PC-3 (cell line): Measurements from ENCODE around the gene PRKAR1A. TPM values are rescaled to one million over a fixed set of nuclear protein-coding genes. Genes with fewer than 3 reads are reported as not detected.

Experiments used
- ATAC-seq: fragments of 200-7000 bp; cut with Tn5 transposase; 2 replicates; pipeline ENCODE4 v1.9.1; 2020; ENCODE audit warnings: mild to moderate bottlenecking, moderate library complexity
- BruUV-seq: library from RNA; stranded (reverse); fragments of 400-500 nt; replicated peaks from 2 replicates; lab custom pipeline; 2021; lab: Mats Ljungman, UMichigan
- CTCF ChIA-PET: fragments of 300-600 bp; sonication (Branson Sonifier 250); formaldehyde crosslinking; loops from one replicate; lab custom pipeline; 2022; ENCODE audit warnings: antibody characterized with exemption; lab: Charles Lee
- POLR2A ChIA-PET: fragments of 300-600 bp; sonication (Branson Sonifier 250); formaldehyde crosslinking; loops from one replicate; lab custom pipeline; 2022; ENCODE audit warnings: antibody characterized with exemption; ENCODE audit not compliant: unreplicated experiment; lab: Charles Lee
- DNase-seq: peaks from one replicate; pipeline ENCODE4 v3.0.0-alpha.2; 2015
- H2AFZ ChIP-seq: fragments of 300-600 bp; sonication (generic); 2 replicates; pipeline ENCODE4 v1.6.0; 2016; ENCODE audit warnings: antibody characterized with exemption, low read length
- H3F3A ChIP-seq: fragments of 300-600 bp; sonication (generic); one replicate; pipeline ENCODE4 v1.6.0; 2017; ENCODE audit warnings: antibody characterized with exemption, low read length, control low read depth, mild to moderate bottlenecking; ENCODE audit not compliant: unreplicated experiment
- H3K27ac ChIP-seq: fragments of 300-600 bp; sonication (generic); 2 replicates; pipeline ENCODE4 v1.5.1; 2016; ENCODE audit warnings: mild to moderate bottlenecking, low read length
- H3K27me3 ChIP-seq: fragments of 300-600 bp; sonication (generic); 2 replicates; pipeline ENCODE4 v1.6.1; 2016; ENCODE audit warnings: low read length, mixed read lengths
- H3K36me3 ChIP-seq: fragments of 300-600 bp; sonication (generic); 2 replicates; pipeline ENCODE4 v1.6.1; 2016; ENCODE audit warnings: low read depth, mixed run types, low read length, mixed read lengths
- H3K4me1 ChIP-seq: fragments of 300-600 bp; sonication (generic); 2 replicates; pipeline ENCODE4 v1.5.1; 2016; ENCODE audit warnings: low read length; ENCODE audit not compliant: insufficient read depth
- H3K4me2 ChIP-seq: fragments of 300-600 bp; sonication (generic); 2 replicates; pipeline ENCODE4 v1.6.0; 2016; ENCODE audit warnings: low read length
- H3K4me3 ChIP-seq: fragments of 300-600 bp; sonication (generic); 2 replicates; pipeline ENCODE4 v1.5.1; 2016; ENCODE audit warnings: mild to moderate bottlenecking, low read length, mixed read lengths
- H3K79me2 ChIP-seq: fragments of 300-600 bp; sonication (generic); 2 replicates; pipeline ENCODE4 v1.6.1; 2017; ENCODE audit warnings: low read length, mixed read lengths
- H3K9ac ChIP-seq: fragments of 300-600 bp; sonication (generic); 2 replicates; pipeline ENCODE4 v1.6.0; 2016; ENCODE audit warnings: mild to moderate bottlenecking, low read length
- H3K9me2 ChIP-seq: fragments of 300-600 bp; sonication (generic); replicated peaks from 2 replicates; pipeline ENCODE4 v1.6.1; 2016; ENCODE audit warnings: mixed run types, low read length, mixed read lengths
- H3K9me3 ChIP-seq: fragments of 300-600 bp; sonication (generic); 2 replicates; pipeline ENCODE4 v1.6.1; 2016; ENCODE audit warnings: low read length, mixed read lengths
- H4K20me1 ChIP-seq: fragments of 300-600 bp; sonication (generic); 2 replicates; pipeline ENCODE4 v1.6.1; 2016; ENCODE audit warnings: low read length, mixed read lengths
- CTCF ChIP-seq: fragments of 300-600 bp; sonication (generic); conservative IDR thresholded peaks from 2 replicates; pipeline ENCODE4 v1.5.1; 2017; ENCODE audit warnings: antibody characterized with exemption, low read depth, mild to moderate bottlenecking, low read length
- EZH2 ChIP-seq: fragments of 300-600 bp; sonication (generic); IDR thresholded peaks from one replicate; pipeline ENCODE4 v1.6.1; 2017; ENCODE audit warnings: antibody characterized with exemption, mild to moderate bottlenecking, low read length; ENCODE audit not compliant: unreplicated experiment
- EZH2phosphoT487 ChIP-seq: fragments of 300-600 bp; sonication (generic); IDR thresholded peaks from 2 replicates; pipeline ENCODE4 v1.6.1; 2018; ENCODE audit warnings: mild to moderate bottlenecking, antibody characterized with exemption, low read length, borderline replicate concordance
- intact Hi-C: fragments of 100-400 bp; cut with micrococcal nuclease; formaldehyde crosslinking; loops from 2 replicates; pipeline ENCODE4 v1.9.0; 2023
- total RNA-seq: library from RNA; depleted of rRNA; stranded (reverse); fragments of >200 nt; gene quantifications from 2 replicates; pipeline ENCODE4 v1.2.3, GENCODE V29; 2014

PRKAR1A gene
- total RNA-seq, 1 experiment from 2014 or later: 214 TPM

GRCh38 chr17:68544111-68544915 is 32.1 kb downstream of the PRKAR1A start:
- ATAC-seq: no peak
- TF ChIP-seq CTCF (no peak), EZH2phosphoT487 (no peak), EZH2 (no peak)
- Histone ChIP-seq H3K4me2 (peak overlapping the region; percentile 71; the same call in 1 of the 2 replicates), H3K36me3 (peaks cover 3% of the 10 kb centered on the region), H3K27ac (peak overlapping the region; percentile 98), H2AFZ (no peak overlapping the region), H3K4me1 (peaks cover 29% of the 10 kb centered on the region), H3K9me3 (no peaks in the 10 kb centered on the region), H3K4me3 (no peak overlapping the region), H4K20me1 (no peaks in the 10 kb centered on the region), H3K9ac (peak overlapping the region; percentile 91), H3F3A (peaks cover 5% of the 10 kb centered on the region), H3K9me2 (no peaks in the 10 kb centered on the region), H3K27me3 (no peaks in the 10 kb centered on the region), H3K79me2 (no peaks in the 10 kb centered on the region)
- BruUV-seq: no TSS peak
- ChIA-PET POLR2A (no interaction called here), CTCF (interaction anchor here (1.4 kb wide), 1 partner anchor 10 kb away, joined by 5 read pairs; no protein-coding TSS in a partner anchor)
- no peak for DNase-seq
- intact Hi-C loops: loop anchor here (5.0 kb wide), 1 partner anchor 88 kb away; no protein-coding TSS in a partner anchor

DNA sequence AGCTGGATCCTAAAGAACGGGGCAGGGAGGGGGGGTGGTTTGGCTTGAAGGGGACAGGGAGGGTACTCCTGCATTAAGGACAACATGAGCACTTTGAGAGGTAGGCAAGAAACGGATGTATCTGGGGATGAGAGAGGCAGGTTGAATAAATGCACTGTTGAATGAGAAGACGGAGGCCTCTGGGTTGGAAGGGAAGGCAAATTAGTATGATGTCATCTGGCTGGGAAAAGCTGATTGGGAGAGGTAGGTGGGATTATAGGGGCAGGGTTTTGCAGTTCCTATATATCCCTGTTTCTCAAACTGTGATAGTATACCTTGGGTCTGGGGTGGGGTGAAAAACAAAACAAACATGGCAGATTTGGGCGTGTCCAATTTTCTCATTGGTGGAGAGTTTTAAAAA is 44.3 kb downstream of the PRKAR1A start:
- Histone ChIP-seq H3K4me2 (no peak overlapping the region), H2AFZ (no peak overlapping the region), H3K27ac (no peak overlapping the region), H3K9ac (no peak overlapping the region), H3K4me1 (no peaks in the 10 kb centered on the region), H3K4me3 (no peak overlapping the region), H3K36me3 (no peaks in the 10 kb centered on the region), H3K79me2 (no peaks in the 10 kb centered on the region), H3K27me3 (no peaks in the 10 kb centered on the region), H4K20me1 (no peaks in the 10 kb centered on the region), H3F3A (no peaks in the 10 kb centered on the region), H3K9me3 (no peaks in the 10 kb centered on the region), H3K9me2 (no peaks in the 10 kb centered on the region)
- no TSS peak for BruUV-seq
- POLR2A ChIA-PET: no interaction called here
- CTCF ChIA-PET: no interaction called here
- intact Hi-C loops: no loop called here
- no peak for TF ChIP-seq CTCF
- TF ChIP-seq EZH2phosphoT487: no peak
- TF ChIP-seq EZH2: no peak
- ATAC-seq (no peak), DNase-seq (no peak)

DNA sequence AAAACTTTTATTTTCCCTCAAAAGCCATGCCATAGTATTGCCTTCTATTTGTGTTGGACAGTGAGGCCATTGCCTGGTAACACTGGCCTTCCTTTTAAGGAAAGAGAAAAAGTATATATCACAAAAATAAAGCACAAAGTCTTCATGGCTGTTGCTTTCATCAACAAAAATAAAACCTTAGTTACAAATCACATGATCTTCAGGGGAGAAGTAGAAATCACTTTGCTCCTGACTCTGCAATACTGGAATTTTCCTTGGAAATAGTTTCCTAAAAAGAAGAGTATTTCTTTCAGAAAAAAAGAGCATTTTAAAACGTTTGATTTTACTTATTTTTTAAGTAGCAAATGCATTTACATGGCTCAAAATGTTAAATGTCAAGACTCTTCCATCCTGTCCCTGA is 47.1 kb downstream of the PRKAR1A start:
- ChIA-PET CTCF (no interaction called here), POLR2A (no interaction called here)
- intact Hi-C loops: no loop called here
- ATAC-seq (peak; percentile 43; the same call in 1 of the 2 replicates), DNase-seq (no peak)
- H3K4me1 ChIP-seq: no peaks in the 10 kb centered on the region
- H3K9me2 ChIP-seq: no peaks in the 10 kb centered on the region
- H3K27me3 ChIP-seq: no peaks in the 10 kb centered on the region
- no peak overlapping the region for H3K4me2 ChIP-seq
- H3K4me3 ChIP-seq: no peak overlapping the region
- no peak overlapping the region for H3K27ac ChIP-seq
- H3F3A ChIP-seq: no peaks in the 10 kb centered on the region
- no peak for TF ChIP-seq EZH2
- no peak for TF ChIP-seq CTCF
- no peak for TF ChIP-seq EZH2phosphoT487
- no peaks in the 10 kb centered on the region for H3K79me2 ChIP-seq
- H2AFZ ChIP-seq: no peak overlapping the region
- H3K36me3 ChIP-seq: no peaks in the 10 kb centered on the region
- H3K9ac ChIP-seq: no peak overlapping the region
- no peaks in the 10 kb centered on the region for H3K9me3 ChIP-seq
- BruUV-seq: no TSS peak
- H4K20me1 ChIP-seq: no peaks in the 10 kb centered on the region
